NCI-H1436 (cell line): ENCODE data around the gene CXCR2.
"Not testable (repeated sequence)": the region's sequence is repeated elsewhere in the genome, so short reads cannot be mapped to it uniquely, and the experiment has no call there.

Source experiments
- DNase-seq: peaks from one replicate; lab custom pipeline; 2025; lab: John Stamatoyannopoulos, UW

Gene CXCR2

DNA sequence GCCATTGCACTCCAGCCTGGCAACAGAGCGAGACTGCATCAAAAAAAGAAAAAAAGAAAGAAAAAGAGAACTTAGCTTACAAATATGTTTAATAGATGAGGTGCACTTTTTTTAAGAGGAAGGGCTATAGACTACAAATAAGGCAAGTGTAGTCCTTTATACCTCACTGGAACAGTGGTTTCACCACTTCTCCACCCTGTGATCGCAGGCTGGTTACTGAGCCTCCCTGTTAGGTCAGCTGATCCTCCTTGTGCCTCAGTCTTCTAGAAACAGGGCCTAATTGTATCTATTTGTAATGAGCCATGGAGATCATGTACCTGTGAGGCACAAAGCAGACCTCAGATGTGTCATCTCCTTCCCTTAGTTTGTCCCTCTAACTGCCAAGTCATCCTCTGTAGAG is 4.5 kb downstream of the CXCR2 start:
- DNase-seq, result no peak

DNA sequence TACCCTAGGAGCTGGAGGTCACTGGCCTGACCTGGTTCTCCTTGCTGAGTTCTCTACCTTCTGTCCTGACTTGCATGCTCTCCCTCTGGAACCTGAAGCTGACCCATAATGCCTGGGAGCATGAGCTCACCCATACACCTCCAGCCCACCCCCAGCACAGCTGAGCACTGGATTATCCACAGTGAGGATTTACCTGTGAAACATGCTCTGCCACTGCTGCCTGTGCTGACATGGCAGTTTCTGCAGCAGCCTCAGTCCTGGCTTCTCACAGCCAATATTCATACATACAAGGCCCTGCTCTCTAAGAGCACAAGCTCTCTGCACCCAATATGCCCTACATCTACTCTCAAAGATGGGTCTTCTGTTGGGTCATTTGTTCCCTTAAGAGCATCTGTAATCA is 5.0 kb downstream of the CXCR2 start:
- no peak for DNase-seq

DNA sequence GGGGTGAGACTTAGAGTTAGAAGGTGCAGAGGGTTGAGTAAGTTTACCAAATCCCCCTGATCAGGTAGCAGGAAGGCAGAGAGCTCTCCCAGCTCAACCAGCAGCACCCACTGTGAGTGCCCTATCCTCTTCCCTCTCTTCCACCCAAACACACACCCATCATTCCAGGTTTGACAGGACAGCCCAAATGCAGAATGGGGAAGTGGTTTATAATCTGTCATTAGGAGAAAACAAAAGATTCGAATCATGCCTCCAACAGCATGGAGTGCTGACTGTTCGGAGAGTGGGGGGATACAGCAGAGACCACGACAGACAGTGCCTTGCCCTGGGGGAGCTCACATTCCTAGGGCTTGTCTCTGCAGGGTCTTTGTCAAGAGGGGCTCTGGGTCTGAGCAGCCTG is 11.7 kb downstream of the CXCR2 start:
- DNase-seq, result no peak

DNA sequence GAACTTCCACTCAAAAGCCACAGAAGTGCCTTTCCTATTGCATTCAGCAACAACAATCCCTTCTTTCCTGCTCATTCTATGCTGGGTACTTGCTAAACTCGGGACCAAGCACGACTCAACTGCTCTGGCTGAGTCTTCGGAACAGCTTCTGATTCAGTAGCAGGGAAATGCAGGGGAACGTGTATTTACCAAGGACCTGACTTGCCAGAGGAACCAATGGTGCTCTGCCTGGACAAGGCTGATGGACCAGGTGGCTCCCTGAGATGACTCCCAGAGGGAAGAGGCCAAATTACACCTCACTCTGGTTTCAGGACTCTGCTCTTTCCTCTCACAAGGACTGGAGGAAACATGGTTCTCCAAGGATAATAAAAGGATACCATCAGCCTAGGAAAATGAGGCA is 12.2 kb downstream of the CXCR2 start:
- DNase-seq, result no peak

DNA sequence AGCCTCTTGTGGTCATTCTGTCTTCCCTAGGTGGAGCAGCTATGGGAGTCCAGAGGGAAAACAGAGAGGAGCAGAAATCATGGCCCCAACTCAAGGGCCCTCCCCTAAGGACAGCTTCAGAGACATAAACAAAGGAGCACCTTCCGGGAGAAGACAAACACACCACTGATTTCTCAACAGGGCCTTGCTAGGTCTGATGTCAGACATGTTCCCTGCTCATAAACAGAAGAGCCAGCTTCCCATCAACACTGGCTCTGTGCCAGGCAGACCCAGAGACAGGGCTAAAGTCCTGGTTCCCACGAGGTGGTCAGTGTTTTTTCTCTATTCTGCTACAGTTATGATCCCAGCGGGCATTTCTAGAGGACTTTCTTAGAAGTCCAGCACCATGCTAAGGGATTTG is 19.3 kb downstream of the CXCR2 start:
- DNase-seq, result no peak

DNA sequence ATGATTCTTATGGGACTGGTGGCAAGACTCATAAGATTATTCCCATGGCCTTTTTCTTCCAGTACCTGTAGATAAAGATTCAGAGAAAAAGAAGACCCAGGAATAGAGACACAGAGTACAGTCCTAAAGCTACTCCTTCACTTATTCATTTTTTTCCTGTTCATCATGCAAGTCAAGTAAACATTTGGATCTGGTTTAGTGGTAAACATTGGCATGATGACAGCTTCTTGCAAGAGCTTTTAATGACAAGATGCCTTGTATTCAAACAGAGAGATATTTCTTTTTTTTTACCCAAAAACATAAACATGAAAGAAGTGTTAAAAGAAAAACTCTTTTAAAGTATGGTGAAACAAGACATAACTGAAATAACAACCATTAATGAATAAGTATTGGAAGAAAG is 20.2 kb downstream of the CXCR2 start:
- DNase-seq, result no peak

DNA sequence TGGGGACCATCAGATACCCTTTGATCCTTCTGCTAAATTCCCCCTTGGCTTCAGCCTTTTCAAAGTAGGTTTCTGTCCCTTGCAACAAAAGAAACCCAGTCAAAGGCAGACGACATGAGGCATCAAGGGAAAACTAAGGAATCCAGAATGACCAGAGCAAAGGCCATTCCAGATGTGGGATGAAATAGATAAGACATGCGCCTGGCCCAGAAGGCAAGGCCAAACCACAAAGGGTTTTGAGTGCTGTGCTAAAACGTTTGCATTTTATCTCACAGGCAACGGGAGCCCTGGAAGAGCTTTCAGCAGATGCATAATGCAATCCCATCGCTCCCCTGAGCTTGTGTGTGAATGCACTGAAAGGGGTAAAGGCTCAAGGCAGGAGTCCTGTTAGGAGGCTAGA is 23.3 kb downstream of the CXCR2 start:
- DNase-seq, result no peak

DNA sequence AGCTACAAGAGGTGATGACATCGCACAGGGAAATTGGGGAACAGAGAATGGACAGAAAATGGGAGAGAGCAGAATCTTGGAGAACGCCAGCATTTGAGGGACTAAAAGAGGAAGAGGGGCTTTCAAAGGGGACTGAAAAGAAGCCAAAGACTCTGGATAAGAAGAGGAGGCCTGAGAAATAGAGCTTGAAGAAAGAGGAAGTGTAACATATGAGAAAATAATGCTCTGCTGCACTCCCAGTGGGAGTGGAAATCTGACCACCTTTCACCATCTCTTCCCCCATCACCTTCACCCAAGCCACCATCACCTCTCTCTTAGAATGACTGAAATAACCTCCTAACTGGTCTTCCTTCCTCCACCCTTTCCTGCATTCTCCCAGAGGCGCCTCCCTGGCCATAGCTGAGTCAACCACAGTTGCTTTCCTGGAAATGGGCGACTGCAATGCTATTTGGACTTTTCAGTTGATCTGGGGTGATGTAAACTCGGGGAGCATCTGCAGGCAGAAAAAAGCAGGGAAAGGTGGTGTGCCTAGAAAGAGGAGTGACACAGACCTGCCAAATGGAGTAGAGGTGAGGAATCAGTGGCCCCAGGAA is 24.1 kb downstream of the CXCR2 start:
- no peak for DNase-seq

DNA sequence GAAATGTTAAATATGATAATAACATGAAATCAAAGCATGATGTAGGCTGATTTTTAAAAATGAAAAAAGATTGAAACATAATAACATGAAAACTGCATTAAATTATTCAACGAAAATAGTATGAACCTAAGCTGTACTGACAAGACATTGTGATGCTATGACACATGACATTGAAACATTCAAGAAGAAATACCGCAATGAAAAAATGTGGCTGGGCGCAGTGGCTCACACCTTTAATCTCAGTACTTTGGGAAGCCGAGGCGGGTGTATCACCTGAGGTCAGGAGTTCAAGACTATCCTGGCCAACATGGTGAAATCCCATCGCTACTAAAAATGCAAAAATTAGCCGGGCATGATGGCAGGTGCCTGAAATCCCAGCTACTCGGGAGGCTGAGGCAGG is 26.3 kb downstream of the CXCR2 start:
- no peak for DNase-seq

DNA sequence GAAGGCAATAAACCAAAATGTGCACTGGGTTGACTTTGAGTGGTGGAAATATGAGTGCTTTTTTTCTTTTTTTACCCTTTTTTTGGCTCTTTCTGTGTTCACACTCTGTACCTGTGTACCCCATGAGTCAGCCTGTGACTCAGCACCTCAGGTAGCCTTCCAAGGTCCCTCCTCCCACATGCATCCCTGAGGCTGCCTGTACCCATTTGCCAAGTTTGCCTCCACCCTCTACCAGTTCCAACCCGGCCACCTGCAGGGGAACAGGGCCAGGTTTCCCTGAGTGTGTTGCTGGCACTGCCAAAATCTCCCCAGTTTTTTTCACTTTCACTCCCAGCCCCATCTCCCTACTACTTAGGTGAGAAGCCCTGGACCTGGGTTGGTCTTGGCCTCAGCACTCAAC is 26.9 kb downstream of the CXCR2 start:
- no peak for DNase-seq

DNA sequence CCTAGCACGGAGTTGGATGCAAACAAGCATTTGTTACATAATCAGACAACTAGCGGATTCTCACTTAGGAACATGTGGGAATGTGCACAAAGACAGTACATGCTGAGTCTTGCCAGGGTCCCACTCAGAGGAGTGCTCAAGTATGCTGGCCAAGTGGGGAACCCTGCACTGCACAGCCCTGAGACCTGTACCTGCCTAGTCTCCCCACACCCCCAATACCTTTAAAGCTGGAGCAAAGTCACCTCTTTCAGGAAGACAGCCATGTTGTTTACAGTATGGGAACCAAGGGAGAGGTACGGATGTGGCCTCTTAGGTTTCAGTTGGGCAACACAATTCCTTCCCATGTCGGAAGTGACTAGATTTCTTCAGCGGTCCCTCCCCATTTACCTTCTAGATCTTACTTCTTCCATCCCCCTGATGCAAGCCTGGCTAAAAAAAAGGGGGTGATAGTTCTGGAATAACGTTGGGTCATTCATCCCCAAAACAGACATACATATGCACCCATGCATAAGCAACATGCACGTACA is 30.2 kb downstream of the CXCR2 start:
- no peak for DNase-seq

DNA sequence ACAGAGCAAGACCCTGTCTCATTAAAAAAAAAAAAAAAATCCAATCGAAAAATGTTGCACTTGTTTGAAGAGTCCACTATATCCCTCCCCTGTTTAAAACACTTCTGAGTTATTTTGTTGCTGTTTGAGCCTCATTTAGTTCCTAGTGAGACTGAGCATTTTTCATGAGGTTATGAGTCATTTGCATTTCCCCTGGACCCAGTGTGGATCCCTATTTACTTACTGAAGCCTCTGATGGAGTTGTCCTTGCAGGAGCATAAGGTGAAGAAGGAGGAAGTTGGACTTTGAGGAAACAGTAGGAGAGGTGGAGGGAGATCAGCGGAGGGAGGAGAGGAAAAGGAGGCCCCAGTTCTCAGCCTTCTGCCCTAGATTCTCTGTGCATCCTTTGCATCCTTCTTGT is 35.8 kb downstream of the CXCR2 start:
- no peak for DNase-seq

DNA sequence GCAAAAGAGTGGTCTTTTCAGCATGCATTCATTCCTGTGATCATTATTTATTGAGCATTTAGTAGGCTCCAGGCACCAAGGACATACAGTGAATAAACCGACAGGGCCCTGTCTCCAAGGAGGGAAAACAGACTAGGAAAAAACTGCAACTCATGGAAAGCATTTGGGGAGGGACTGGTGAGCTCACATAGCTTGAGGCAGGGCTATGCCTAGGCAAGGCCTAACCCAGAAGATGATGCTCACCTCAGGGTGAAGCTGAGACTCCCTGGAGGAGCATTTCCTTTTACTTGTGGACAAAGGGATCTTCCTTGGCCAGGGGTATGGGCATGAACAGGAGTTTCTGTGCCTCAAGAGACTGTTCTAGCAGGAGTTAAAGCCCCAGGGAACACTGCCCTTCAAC is 37.0 kb downstream of the CXCR2 start:
- DNase-seq, result no peak

DNA sequence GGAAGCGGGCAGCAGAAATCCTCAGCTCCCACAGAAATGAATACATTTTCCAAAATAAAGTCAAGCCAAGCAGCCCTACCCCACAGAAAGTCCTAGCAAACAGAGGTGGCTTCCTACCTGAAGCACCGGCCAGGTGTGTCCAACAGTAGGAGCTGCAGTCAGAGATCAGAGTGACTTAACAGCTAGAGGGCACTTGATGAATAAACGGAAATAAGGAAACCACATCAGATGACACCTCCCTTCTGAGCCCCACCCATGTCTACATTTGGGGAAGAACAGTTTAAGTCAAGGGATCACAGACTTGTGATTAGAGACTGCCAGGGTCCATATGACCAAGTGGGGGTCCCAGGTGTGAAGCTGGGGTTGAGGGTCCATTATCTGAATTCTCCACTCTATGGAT is 41.0 kb downstream of the CXCR2 start, which contains the start of gene CXCR1:
Gene CXCR1, minus strand, starts transcription at position 172 of the 400 bp plus-strand sequence. CDS start 1,751 bp downstream, outside the sequence.
- no peak for DNase-seq

DNA sequence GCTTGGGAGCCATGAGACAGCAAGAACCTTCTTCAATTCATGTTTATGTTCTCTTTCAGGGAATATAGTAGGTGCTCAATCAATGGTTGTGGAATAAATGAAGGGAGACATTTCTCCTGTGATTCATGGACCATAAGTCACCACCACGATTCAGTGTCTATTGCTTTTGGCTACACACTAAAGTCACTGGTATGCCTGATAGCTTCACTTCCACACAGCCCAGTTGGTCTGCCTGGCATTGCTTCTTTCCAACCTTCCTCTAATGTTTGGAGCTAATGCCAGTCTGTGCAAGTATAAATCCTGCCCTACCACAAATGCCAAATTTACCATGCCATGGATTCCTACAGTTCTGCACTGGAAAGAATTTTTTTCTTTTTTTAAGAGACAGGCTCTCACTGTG is 42.2 kb downstream of the CXCR2 start:
- DNase-seq, result no peak

DNA sequence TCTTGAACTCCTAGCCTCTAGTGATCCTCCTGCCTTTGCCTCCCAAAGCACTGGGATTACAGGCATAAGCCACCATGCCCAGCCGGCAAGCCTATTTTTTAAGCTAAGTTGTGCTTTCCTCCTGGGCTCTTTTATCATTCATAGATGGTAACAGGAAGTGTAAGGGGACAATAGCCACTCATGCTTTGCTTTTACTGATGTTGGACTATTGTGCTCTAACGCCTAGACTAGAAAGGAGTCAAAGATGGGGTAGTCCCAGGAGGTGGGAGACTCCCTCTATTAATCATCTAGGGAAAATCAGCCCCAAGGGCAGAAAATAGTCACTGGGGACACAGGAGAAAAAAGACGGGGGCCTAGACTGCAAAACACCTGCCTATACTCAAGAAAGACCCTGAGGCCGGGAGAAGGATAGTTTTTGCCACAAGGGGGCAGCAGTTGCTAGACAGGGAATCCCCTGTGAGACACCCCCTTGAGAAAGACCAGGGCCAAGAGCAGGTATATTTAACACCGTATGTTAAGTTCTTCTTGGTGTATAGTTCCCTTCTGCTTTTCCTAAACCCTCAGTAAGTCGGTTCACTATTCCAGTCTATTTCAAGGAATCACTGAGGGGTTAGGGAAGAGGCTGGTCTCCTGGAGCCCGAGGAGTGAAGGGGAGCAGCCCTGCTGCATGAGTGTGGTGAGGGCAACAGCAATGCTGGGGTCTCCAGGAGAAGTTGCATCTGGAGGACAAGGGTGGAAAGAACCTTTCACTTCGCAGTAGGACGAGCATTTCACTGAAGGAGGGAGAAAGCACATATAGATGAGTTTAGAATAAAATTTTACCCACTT is 43.0 kb downstream of the CXCR2 start:
- peak; percentile 51 for DNase-seq

DNA sequence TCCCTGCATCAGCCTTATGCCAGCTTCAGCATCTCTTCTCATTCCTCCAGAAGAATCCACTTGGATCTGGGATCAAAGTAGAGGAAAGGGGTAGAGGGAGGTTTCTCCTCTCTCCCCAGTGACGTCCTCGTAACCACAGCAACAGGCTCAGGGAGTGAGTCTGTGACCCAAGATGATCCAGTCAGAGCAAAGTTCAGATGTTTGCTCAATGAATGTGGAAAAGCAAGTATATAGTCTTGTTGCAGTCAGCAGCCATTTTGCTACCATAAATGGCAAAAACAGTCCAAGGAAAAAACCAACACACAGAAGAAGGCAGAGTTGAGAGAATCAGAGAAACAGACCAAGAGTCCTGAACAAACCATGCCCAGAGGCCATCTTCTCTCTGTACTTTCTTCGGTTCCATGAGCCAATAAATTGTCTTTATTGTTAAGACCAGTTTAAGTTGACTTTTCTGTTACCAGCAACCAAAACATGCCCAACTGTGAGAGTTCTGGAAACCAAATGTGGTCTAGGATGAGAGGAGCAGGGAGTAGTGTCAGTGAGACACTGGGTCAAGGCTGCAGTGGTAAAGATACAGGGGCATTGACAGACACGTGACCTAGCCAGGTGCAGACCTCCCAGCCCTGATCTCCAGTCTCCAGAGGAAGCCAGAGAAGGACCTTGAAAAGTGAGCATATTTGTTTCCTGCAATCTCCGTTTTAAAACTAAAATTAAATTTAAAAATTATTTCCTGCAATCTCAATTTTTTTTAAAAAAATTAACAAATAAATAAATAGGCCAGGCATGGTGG is 44.1 kb downstream of the CXCR2 start:
- DNase-seq, result no peak

DNA sequence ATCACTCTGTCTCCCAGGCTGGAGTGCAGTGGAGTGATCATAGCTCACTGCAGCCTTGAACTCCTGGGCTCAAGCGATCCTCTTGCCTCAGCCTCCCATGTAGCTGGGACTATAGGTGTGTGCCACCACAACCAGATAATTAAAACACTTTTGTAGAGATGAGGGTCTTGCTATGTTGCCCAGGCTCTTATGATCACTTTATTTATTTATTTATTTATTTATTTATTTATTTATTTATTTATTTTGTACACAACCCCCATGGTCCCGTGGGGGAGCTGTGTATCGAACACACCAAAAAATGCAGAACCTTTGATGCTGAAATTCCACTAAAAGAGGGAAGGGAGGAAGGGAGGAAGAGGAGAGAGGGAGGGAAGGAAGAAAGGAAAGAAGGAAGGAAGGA is 45.9 kb downstream of the CXCR2 start:
- DNase-seq, result not testable (repeated sequence)

DNA sequence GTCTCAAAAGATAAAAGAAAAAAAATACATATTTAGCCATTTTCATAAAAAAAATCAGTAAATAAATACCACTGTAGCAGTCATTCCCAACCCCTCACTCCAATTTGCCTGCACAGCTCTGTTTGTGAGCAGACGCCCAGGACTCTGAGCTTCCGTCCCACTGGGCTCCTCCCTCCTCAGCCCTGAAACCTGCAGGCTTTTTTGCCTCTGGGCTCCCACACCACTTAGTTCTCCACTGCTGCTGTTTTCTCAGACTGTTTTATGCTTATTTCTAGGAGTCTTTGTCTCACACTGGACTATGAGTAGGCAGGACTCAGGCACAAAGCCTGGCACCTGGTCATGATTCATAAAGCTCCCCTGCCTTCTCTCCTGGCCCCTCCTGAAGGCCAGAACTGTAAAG is 47.0 kb downstream of the CXCR2 start:
- DNase-seq, result no peak

DNA sequence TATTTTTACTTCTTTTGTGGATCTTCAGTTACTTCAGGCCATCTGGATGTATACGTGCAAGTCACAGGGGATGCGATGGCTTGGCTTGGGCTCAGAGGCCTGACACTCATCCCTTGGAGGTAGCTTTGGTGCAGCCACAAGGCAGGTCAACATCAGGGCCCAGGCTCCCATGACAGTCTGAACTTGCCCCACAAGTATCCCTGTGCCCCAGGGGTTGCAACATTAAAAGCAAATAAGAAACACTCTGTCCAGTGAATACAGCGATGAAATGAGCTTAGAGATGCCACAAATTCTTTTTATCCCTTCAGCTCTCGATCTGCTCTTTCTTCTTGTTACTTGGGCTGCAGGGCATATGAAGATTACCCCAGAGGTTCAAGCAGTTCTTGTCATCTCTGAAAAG is 54.0 kb downstream of the CXCR2 start:
- no peak for DNase-seq

DNA sequence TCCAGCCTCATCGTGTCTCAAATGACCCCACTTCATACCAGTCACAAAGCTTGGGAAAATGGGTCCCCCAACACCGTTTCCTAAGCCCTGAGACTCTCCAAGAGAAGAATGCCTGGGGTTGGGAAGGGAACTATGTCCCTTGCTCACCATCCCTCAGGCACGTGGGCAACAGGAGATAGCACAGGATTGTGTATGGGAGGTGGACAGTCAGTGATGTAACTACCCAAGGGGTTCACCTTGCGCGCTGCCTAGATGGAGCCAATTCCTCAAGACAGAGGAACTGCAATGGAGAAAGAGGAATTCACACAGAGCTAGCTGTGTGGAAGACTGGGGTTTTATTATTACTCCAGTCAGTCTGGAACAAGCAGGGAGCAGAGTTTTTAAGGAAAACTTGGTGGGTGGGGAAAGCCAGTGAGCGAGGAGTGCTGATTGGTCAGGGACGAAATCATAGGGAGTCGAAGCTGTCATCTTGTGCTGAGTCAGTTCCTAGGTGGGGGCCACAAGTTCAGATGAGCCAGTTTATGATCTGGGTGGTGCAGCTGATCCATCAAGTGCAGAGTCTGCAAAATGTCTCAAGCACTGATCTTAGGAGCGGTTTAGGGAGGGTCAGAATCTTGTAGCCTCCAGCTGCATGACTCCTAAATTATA is 54.8 kb downstream of the CXCR2 start:
- no peak for DNase-seq

DNA sequence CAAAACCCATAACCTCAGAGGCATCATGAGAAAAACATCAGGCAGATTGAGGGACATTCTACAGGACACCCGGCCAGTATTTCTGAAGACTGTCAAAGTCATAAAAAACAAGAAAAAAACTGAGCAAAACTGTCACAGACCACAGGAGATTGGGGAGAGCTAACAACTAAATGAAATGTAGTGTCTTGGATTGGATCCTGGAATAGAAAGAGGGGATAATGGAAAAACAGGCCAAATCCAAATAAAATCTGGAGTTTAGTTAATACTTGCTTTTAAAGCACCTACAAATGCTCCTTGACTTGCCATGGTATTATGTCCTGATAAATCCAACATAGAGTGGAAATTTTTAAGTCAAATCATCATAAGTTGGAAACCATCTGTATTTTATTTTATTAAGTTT is 58.5 kb downstream of the CXCR2 start:
- DNase-seq, result no peak
